ENCODE measurements around the gene MYF5.

MYF5 gene

GRCh38 chr12:80766210-80766609, 49.5 kb downstream of the MYF5 start:
- DNase-seq (ENCODE audit: low spot score), result no peak
- in situ Hi-C loops (cut with MboI; ENCODE audit: low sequenced_read_pairs, unreplicated experiment), result loop anchor here (25.0 kb wide), 1 partner anchor 279 kb away; no protein-coding TSS in a partner anchor

DNA sequence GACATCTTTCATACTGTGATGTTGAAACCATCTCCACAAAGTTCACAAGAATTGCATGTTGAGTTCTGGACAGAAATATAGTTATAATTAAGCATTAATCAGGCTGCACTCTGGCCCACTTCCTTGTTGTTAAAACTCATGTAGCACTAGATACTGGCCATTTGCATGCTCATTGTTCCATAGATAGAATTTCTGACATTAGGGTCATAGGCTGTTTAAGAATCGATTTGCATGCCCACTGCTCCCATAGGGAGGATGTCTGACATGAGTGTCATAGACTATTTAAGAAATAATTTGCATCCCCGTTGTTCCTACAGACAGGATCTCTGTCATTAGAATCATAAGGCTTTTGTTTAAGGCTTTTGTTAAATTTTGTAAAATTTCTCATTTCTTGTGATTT, 50.2 kb downstream of the MYF5 start:
- no peak for DNase-seq (ENCODE audit: low spot score)
- in situ Hi-C loops (cut with MboI; ENCODE audit: low sequenced_read_pairs, unreplicated experiment), result loop anchor here (25.0 kb wide), 1 partner anchor 280 kb away; no protein-coding TSS in a partner anchor
- no peak for TF ChIP-seq CTCF (IDR thresholded peaks at IDR 0.05; ENCODE audit: borderline replicate concordance, control extremely low read depth, extremely low read depth, insufficient read depth, missing control alignments)

More at GRCh38 chr12:80766210-80766609, 49.5 kb downstream of the MYF5 start:
- no peak for TF ChIP-seq CTCF (IDR thresholded peaks at IDR 0.05; ENCODE audit: borderline replicate concordance, control extremely low read depth, extremely low read depth, insufficient read depth, missing control alignments)

All from GM13976 (cell line).